Measurements from ENCODE around the gene ZFP36L2.

GRCh38 chr2:43216629-43217028 is 9.8 kb downstream of the ZFP36L2 start:
- no peak for TF ChIP-seq EZH2phosphoT487 (IDR thresholded peaks at IDR 0.05; ENCODE audit: low read depth)
- TF ChIP-seq, protein P1, sequence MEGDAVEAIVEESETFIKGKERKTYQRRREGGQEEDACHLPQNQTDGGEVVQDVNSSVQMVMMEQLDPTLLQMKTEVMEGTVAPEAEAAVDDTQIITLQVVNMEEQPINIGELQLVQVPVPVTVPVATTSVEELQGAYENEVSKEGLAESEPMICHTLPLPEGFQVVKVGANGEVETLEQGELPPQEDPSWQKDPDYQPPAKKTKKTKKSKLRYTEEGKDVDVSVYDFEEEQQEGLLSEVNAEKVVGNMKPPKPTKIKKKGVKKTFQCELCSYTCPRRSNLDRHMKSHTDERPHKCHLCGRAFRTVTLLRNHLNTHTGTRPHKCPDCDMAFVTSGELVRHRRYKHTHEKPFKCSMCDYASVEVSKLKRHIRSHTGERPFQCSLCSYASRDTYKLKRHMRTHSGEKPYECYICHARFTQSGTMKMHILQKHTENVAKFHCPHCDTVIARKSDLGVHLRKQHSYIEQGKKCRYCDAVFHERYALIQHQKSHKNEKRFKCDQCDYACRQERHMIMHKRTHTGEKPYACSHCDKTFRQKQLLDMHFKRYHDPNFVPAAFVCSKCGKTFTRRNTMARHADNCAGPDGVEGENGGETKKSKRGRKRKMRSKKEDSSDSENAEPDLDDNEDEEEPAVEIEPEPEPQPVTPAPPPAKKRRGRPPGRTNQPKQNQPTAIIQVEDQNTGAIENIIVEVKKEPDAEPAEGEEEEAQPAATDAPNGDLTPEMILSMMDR (IDR thresholded peaks at IDR 0.05; ENCODE audit: low read depth, low read length), result no peak

Data from OCI-LY3 (cell line).